ENCODE results near the gene TRAF3IP1. TPM values are rescaled to one million over a fixed set of nuclear protein-coding genes. Genes with fewer than 3 reads are reported as not detected.
"Not testable (repeated sequence)": the region's sequence is repeated elsewhere in the genome, so short reads cannot be mapped to it uniquely, and the experiment has no call there.

The TRAF3IP1 gene
- total RNA-seq, 1 donor, result 7.6 TPM

GRCh38 chr2:238441262-238442114, 121.2 kb downstream of the TRAF3IP1 start:
- no peak for TF ChIP-seq CTCF (IDR thresholded peaks at IDR 0.05; ENCODE audit: extremely low read depth, low read depth, low read length)
- no peak overlapping the region for H3K4me3 ChIP-seq (ENCODE audit: insufficient read depth, low read length)
- H3K79me2 ChIP-seq (ENCODE audit: insufficient read depth, low read length), result peaks cover 92% of the 10 kb centered on the region
- H3K27ac ChIP-seq (ENCODE audit: low read depth, low read length), result peak overlapping the region; percentile 99
- no peak overlapping the region for H2AFZ ChIP-seq (ENCODE audit: low read length)
- no peaks in the 10 kb centered on the region for H3K27me3 ChIP-seq (ENCODE audit: insufficient read depth, low read length)
- peaks cover 57% of the 10 kb centered on the region for H3K4me1 ChIP-seq (ENCODE audit: insufficient read depth, low read length)
- no peaks in the 10 kb centered on the region for H4K20me1 ChIP-seq (ENCODE audit: insufficient read depth, low read length)
- H3K4me2 ChIP-seq (ENCODE audit: insufficient read depth, low read length), result peak overlapping the region; percentile 58
- no peaks in the 10 kb centered on the region for H3K9me3 ChIP-seq (ENCODE audit: low read depth, low read length)
- peaks cover 60% of the 10 kb centered on the region for H3K36me3 ChIP-seq (ENCODE audit: insufficient read depth, low read length)
- no peak for DNase-seq (ENCODE audit: insufficient read length, low spot score, missing footprints)

GRCh38 chr2:238442257-238442656, 121.9 kb downstream of the TRAF3IP1 start:
- Histone ChIP-seq H3K79me2 (ENCODE audit: insufficient read depth, low read length) (peaks cover 92% of the 10 kb centered on the region), H3K36me3 (ENCODE audit: insufficient read depth, low read length) (peaks cover 61% of the 10 kb centered on the region), H3K27ac (ENCODE audit: low read depth, low read length) (peak overlapping the region; percentile 99), H3K4me1 (ENCODE audit: insufficient read depth, low read length) (peaks cover 50% of the 10 kb centered on the region), H3K4me2 (ENCODE audit: insufficient read depth, low read length) (peak overlapping the region; percentile 58)
- H4K20me1 ChIP-seq (ENCODE audit: insufficient read depth, low read length); H3K4me3 ChIP-seq (ENCODE audit: insufficient read depth, low read length); H3K9me3 ChIP-seq (ENCODE audit: low read depth, low read length); DNase-seq (ENCODE audit: insufficient read length, low spot score, missing footprints); H2AFZ ChIP-seq (ENCODE audit: low read length); H3K27me3 ChIP-seq (ENCODE audit: insufficient read depth, low read length): not testable (repeated sequence)

DNA sequence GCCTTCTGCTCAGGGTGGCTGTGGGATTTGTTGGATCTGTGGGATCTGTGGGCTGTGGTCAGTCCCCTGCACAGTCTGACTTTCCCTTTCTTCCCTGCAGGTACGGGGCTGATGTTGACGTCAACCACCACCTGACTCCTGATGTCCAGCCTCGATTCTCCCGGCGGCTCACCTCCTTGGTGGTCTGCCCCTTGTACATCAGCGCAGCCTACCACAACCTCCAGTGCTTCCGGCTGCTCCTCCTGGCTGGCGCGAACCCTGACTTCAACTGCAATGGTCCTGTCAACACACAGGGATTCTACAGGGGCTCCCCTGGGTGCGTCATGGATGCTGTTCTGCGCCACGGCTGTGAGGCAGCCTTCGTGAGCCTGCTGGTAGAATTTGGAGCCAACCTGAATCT, 123.9 kb downstream of the TRAF3IP1 start:
- H3K4me1 ChIP-seq (ENCODE audit: insufficient read depth, low read length), result peaks cover 33% of the 10 kb centered on the region
- H3K27ac ChIP-seq (ENCODE audit: low read depth, low read length), result peak overlapping the region; percentile 99
- H3K79me2 ChIP-seq (ENCODE audit: insufficient read depth, low read length), result peaks cover 94% of the 10 kb centered on the region
- no peak overlapping the region for H2AFZ ChIP-seq (ENCODE audit: low read length)
- H3K4me2 ChIP-seq (ENCODE audit: insufficient read depth, low read length), result no peak overlapping the region
- H3K4me3 ChIP-seq (ENCODE audit: insufficient read depth, low read length), result no peak overlapping the region
- H3K27me3 ChIP-seq (ENCODE audit: insufficient read depth, low read length), result no peaks in the 10 kb centered on the region
- DNase-seq (ENCODE audit: insufficient read length, low spot score, missing footprints), result no peak
- H4K20me1 ChIP-seq (ENCODE audit: insufficient read depth, low read length), result peaks cover 6% of the 10 kb centered on the region
- TF ChIP-seq CTCF (IDR thresholded peaks at IDR 0.05; ENCODE audit: extremely low read depth, low read depth, low read length), result no peak
- peaks cover 73% of the 10 kb centered on the region for H3K36me3 ChIP-seq (ENCODE audit: insufficient read depth, low read length)
- H3K9me3 ChIP-seq (ENCODE audit: low read depth, low read length), result no peaks in the 10 kb centered on the region

- peaks cover 98% of the 10 kb centered on the region for H3K79me2 ChIP-seq (ENCODE audit: insufficient read depth, low read length)
- no peak overlapping the region for H3K27ac ChIP-seq (ENCODE audit: low read depth, low read length)
- no peak for TF ChIP-seq CTCF (IDR thresholded peaks at IDR 0.05; ENCODE audit: extremely low read depth, low read depth, low read length)
- no peak overlapping the region for H2AFZ ChIP-seq (ENCODE audit: low read length)
- no peak overlapping the region for H3K4me3 ChIP-seq (ENCODE audit: insufficient read depth, low read length)
- H3K4me1 ChIP-seq (ENCODE audit: insufficient read depth, low read length), result peaks cover 23% of the 10 kb centered on the region
- DNase-seq (ENCODE audit: insufficient read length, low spot score, missing footprints), result no peak
- peaks cover 82% of the 10 kb centered on the region for H3K36me3 ChIP-seq (ENCODE audit: insufficient read depth, low read length)
- H4K20me1 ChIP-seq (ENCODE audit: insufficient read depth, low read length), result peaks cover 13% of the 10 kb centered on the region
- H3K4me2 ChIP-seq (ENCODE audit: insufficient read depth, low read length), result no peak overlapping the region
- H3K27me3 ChIP-seq (ENCODE audit: insufficient read depth, low read length), result no peaks in the 10 kb centered on the region
- H3K9me3 ChIP-seq (ENCODE audit: low read depth, low read length), result no peaks in the 10 kb centered on the region
These were observed 125.3 kb downstream of the TRAF3IP1 start for GRCh38 chr2:238445409-238446190.
